Right lobe of liver (tissue), 6 donors: Measurements from ENCODE around the gene RDH13. TPM values are rescaled to one million over a fixed set of nuclear protein-coding genes. Genes with fewer than 3 reads are reported as not detected.

Experiments used
- ATAC-seq, 4 donors: fragments of 200-7000 bp; cut with Tn5 transposase; one replicate each; pipeline ENCODE4 v1.9.1; 2020; ENCODE audit warnings: mild to moderate bottlenecking in 4 of 4, moderate library complexity in 4 of 4
- DNase-seq, 3 donors: peaks; one replicate each; pipeline ENCODE4 v3.0.0-alpha.2; 2020
- H3K27ac ChIP-seq, 3 donors: fragments of 200-600 bp; one replicate each; pipeline ENCODE4 v1.8.0; 2022
- H3K27me3 ChIP-seq, 2 donors: fragments of 200-600 bp; one replicate each; pipeline ENCODE4 v1.8.0; 2022
- H3K36me3 ChIP-seq, 4 donors: fragments of 200-600 bp; sonication (generic) in 1 of 4; one replicate each; pipeline versions ENCODE4 v1.5.1 to v1.8.0; 2017 to 2022; ENCODE audit warnings: control low read depth in 1 of 4
- H3K4me1 ChIP-seq, 4 donors: fragments of 200-600 bp; sonication (generic) in 1 of 4; one replicate each; pipeline versions ENCODE4 v1.5.1 to v1.8.0; 2017 to 2022; ENCODE audit warnings: control low read depth in 1 of 4
- H3K4me3 ChIP-seq, 3 donors: fragments of 200-600 bp; one replicate each; pipeline ENCODE4 v1.8.0; 2022
- H3K9me3 ChIP-seq, 4 donors: fragments of 200-600 bp; sonication (generic) in 1 of 4; one replicate each; pipeline versions ENCODE4 v1.5.1 to v1.8.0; 2017 to 2022; ENCODE audit warnings: control low read depth in 1 of 4
- CTCF ChIP-seq, 4 donors: fragments of 200-600 bp in 3 of 4; fragments of 450-650 bp in 1 of 4; IDR thresholded peaks; one replicate each; pipeline versions ENCODE4 v1.5.1 to v1.8.0; 2016 to 2022; ENCODE audit warnings: antibody characterized with exemption in 4 of 4, mild to moderate bottlenecking in 2 of 4
- POLR2A ChIP-seq: fragments of 450-650 bp; IDR thresholded peaks from one replicate; pipeline ENCODE4 v1.6.1; 2017; ENCODE audit warnings: antibody characterized with exemption, mild to moderate bottlenecking
- WGBS: methylation state at CpG from one replicate; pipeline ENCODE4 v1.1.6; 2018; ENCODE audit warnings: low coverage, low lambda C conversion rate; ENCODE audit not compliant: insufficient coverage; ENCODE audit errors: missing lambda C conversion rate; 5-methylcytosine and 5-hydroxymethylcytosine counted together
- intact Hi-C, 2 donors: fragments of 100-400 bp; cut with DNase I; formaldehyde crosslinking; loops; one replicate each; pipeline versions ENCODE4 v1.11.2 to v1.14.1; 2022
- total RNA-seq, 6 experiments: library from RNA; depleted of rRNA in 2 of 6; stranded (reverse); fragments of >200 nt in 2 of 6; fragmentation: NEBNext Ultra II Directional in 3 of 6; extraction: Animal tissue kit (Norgen Biotek cat#: 25700) in 3 of 6; gene quantifications; one replicate each; pipeline versions ENCODE4 v1.1.0 to v1.2.4, GENCODE V29; 2016 to 2023
- donor health status: DM: no; HTN: yes; CAD: no.
- donor health status: DM: no; HTN: no; CAD: no.
- donor health status: DM: no; HTN: no; CAD: no.
- donor health status: DM: no; HTN: yes; CAD: no.
- donor health status: DM: no; HTN: yes; CAD: no.

Gene RDH13
- total RNA-seq, 6 experiments from 2014 or later, result 7.7 to 16.8 (median 12.1) TPM

DNA sequence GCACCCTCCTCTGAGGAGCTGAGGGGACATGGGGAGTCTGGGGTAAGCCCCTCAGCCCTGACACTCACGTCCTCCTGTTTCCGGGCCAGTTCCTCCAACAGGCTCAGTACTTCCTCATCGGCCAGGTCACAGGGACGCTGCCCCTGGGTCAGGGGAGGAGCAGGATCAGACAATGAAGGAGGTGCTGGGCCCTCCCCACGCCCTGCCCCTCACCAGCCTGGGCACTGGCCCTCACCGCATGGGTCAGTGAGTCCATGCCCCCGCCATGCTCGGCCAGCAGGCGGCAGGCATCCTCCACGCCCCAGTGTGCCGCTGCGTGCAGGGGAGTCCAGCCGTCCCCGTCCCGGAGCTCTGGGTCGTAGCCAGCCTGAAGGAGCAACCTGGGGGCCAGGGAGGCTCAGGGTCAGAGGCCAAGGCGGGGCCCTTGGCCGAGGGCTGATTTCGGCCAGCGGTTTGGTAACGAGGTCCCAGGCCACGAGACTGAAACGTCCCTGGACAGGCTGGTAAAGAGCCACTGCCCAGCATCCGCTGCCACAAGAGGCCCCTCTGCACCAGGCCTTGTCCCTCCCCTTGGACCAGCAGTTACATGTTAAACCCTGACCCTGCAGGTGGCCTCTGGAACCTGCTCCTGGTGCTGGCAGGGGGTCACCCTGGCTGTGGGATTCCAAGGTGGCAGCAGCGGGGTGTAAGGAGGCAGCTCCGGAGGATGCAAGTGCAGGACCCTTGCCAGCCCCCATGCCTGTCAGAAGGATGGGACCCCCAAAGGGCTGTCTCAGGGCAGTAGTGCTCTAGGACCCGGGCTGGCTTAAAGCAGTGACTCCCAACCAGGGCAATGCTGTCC is 36.0 kb upstream of the RDH13 start:
- Histone ChIP-seq H3K27ac (no peak overlapping the region), H3K9me3 (no peaks in the 10 kb centered on the region), H3K27me3 (no peaks in the 10 kb centered on the region), H3K4me1 (no peaks in the 10 kb centered on the region), H3K4me3 (no peak overlapping the region), H3K36me3 (peaks cover 0 to 36% (median 12%) of the 10 kb centered on the region in 4 donors)
- no peak for TF ChIP-seq POLR2A
- no peak for TF ChIP-seq CTCF (IDR thresholded peaks at IDR 0.05)
- DNase-seq, result peak in 1 of 3 donors; percentile 50
- intact Hi-C loops, result no loop called here
- ATAC-seq, result peak; percentile 9 to 43 (median 32)
- 84% methylated on average over 5 of the region's 27 CpGs for WGBS

- Histone ChIP-seq H3K36me3 (peaks cover 0 to 32% (median 10%) of the 10 kb centered on the region in 4 donors), H3K4me1 (no peaks in the 10 kb centered on the region), H3K27ac (no peak overlapping the region), H3K27me3 (no peaks in the 10 kb centered on the region), H3K4me3 (no peak overlapping the region), H3K9me3 (no peaks in the 10 kb centered on the region)
- intact Hi-C loops, result no loop called here
- 90% methylated on average over 16 of the region's 23 CpGs for WGBS
- TF ChIP-seq CTCF (IDR thresholded peaks at IDR 0.05) (no peak), POLR2A (no peak)
- DNase-seq (no peak), ATAC-seq (no peak)
These were observed 35.1 kb upstream of the RDH13 start for GRCh38 chr19:55097864-55098715.

DNA sequence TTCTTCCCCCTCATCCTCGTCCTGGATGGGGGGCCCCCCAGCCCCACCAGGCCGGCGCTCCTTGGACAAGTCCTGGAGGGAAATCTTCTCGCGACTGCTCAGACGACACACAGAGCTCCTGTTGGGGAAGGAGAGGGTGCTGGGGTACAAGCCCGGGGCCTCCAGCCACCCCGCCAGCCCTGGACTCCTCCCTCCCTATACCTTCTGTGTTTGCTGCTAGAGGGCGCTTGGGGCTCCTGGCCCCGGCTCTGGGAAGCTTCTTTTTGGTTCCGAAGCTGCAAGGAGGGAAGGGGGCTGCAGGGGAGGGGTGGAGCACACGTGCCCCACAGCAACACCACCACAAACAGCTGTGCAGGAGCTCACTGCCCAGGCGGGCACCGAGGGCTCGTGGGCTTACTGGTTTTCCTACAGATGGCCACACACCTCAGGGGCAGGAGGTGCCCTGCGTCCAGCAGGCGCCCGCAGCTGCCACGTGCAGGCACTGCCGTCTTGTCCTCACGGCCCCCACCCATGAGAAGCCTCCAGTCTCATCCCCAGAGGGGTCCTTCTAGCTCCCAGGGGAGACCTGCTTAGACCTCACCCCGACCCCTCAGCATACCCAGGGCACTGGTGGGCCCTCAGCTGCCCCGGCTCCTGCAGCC is 33.2 kb upstream of the RDH13 start:
- Histone ChIP-seq H3K36me3 (peaks cover 0 to 33% (median 9%) of the 10 kb centered on the region in 4 donors), H3K4me3 (no peak overlapping the region)
- DNase-seq, result no peak

More for the DNA sequence above, 33.2 kb upstream of the RDH13 start:
- Histone ChIP-seq H3K27me3 (no peaks in the 10 kb centered on the region), H3K27ac (no peak overlapping the region), H3K4me1 (no peaks in the 10 kb centered on the region), H3K9me3 (no peaks in the 10 kb centered on the region)
- peak in 1 of 4 donors; percentile 6 for ATAC-seq
- intact Hi-C loops, result no loop called here
- WGBS, result 80% methylated on average over 1 of the region's 23 CpGs
- TF ChIP-seq CTCF (IDR thresholded peaks at IDR 0.05) (no peak), POLR2A (no peak)
